Stimulated activated CD8-positive, alpha-beta memory T cell treated with anti-CD3 and anti-CD28 coated beads, Interleukin-15, amount 100 ng/mL, for 48 hours (primary cell): ENCODE data around the gene NREP.

Source experiments
- DNase-seq, 2 donors: peaks; one replicate each; pipeline ENCODE4 v3.0.0-alpha.2; 2020; ENCODE audit warnings: low read depth in 2 of 2

NREP gene

DNA sequence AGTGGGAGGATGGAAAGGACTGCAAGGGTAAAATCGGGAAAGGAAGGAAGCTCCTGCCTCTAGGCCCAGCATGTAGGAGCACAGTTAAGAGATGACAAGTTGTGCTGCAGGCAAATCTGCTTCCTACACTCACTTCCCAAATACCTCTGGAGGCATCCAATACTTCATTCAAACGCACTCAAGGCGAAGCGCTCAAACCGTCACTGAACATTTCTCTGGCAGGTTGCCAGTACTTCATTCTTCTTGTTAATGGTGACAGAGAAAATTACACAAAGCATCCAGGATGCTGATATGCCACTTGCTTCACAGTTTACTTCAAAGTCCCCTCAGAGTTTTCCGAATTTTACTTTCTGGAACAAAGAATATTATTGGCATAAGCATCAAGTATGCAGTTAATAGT lies 59.8 kb downstream of the NREP start:
- DNase-seq, result no peak

DNA sequence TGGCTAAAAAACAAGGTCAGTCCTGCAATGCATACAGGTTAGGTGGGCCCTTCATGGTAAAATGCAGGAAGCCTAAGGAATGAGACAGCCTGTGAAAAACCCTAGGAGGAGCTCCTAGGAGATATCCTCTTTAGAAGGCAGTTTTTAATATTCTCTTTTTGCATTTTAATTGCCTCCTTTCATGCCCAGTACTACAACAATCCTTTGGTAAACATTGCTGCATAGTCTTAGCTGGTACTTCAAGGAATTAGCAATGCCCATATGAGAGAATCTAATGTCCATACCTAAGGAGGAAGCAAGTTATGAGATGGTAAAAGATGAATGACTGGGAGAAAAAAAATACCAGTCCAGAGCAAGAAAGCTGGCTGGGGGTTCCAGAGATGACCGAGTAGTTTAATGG lies 61.0 kb downstream of the NREP start:
- DNase-seq, result no peak

DNA sequence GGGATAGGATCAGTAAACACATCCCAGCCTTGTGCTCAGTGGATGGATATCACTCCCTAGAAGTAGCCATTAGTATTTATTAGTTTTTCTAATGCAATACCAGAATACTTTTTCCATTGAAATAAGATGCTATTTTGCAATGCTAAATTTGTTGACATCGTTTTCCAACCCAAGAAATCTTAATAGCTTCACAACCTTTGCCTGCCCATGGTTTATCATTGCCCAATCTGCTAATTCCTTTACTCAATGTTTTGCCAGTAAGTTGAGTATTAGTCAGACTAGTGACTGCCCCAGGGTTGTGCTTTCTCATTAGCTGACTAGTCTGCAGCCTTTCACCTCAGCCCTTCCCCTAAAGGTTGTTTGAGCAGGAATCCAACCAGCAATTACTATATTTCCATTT lies 62.9 kb downstream of the NREP start:
- DNase-seq, result no peak

DNA sequence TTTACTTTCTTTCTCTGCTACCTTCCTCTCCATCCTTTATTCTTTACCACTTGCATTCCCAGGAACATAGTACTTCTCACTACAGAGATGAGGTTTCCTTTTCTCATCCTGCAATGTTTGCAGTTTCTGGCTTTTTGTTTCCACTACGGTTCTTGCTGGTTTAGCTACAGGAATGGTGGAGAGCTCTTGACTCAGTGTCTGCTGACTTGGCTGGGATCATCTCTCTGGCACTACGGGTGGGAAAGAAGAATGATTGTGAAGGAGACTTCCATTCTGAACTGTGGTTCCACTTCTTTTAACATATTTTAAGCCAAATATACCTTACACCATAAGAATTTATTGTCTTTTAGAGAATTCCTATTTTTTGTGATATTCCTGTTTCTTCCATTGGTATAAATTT lies 65.1 kb downstream of the NREP start:
- no peak for DNase-seq

DNA sequence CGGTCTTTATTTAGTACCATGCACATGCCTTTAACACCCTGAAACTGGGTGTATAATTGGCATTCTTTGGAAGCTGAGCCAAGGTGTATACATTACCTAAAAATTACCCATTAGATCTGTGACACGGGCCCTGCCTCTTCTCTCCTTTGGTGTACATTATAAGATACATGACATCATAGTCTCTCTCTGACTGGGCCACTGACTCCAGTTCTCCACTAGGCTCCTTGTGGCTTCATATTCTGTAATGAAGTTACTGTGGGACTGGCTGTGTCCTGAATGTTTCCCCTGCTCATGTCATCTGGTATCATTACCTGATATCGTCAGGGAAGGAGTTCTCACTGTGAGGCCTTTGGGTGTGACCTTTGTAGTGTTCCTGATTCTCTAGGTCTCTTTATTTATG lies 65.5 kb downstream of the NREP start:
- no peak for DNase-seq

DNA sequence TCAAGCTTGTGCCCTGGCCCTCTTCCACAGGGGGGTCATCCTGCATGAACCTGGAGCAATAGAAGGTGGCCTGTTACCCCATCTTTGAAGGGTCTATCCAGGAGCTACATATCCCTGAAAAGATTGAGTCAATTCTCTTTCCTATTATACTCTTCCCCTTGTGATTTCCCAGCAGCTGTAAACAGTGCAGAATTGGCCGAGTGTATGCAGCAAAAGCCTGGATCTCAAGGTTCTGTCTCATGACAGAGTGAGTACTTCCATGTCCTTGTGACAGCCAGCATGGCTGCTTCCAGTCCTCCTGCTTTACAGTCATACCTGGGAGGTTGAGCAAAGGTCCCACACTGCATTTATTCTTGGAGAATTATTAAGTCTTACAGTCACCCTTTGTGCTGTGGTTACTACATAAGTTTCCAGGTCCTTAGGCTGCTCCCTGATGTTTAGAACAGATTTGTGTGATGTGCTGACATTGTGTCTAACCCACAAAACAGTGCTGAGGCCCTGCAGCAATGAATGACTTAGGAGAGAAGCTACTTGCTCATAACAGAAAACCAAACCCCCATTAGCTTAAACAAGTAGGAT lies 67.5 kb downstream of the NREP start:
- DNase-seq, result no peak

DNA sequence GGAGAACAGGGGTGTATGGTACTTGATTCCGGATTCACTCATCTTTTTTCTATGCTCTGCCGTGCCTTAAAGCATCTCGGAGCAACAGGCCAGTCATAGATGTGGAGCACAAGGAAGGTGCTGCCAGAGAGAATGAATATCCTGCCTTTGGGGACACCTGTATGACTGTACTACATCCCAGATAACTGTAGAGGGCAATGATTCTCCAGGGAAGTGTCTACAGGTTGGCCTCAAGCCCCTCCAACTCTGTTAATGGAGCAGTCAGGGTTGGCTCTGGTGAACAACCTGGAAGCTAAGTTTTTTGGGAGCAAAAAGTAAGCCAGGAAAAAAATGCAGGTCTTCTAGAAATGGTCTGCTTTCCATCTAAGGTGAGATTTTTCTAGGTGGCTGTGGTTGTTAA lies 71.0 kb downstream of the NREP start:
- no peak for DNase-seq

DNA sequence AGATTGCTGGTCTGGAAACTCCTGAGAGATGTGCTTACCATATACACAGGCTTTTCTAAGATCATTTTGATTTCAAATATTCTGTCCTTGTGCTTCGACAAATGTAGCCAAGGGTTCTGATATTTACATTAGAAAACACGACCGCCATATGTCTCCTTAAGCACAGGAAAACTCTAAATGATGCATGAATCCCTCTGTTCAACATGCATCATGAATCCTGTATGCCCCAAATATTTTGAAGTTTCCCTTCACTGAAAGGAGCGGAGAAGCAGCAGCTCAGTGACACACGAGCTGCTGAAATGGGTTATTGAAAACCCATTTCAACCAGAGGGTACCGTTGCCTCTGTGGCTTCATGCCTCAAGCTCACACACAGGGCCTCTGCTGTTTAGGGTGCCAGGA lies 74.4 kb downstream of the NREP start:
- no peak for DNase-seq

DNA sequence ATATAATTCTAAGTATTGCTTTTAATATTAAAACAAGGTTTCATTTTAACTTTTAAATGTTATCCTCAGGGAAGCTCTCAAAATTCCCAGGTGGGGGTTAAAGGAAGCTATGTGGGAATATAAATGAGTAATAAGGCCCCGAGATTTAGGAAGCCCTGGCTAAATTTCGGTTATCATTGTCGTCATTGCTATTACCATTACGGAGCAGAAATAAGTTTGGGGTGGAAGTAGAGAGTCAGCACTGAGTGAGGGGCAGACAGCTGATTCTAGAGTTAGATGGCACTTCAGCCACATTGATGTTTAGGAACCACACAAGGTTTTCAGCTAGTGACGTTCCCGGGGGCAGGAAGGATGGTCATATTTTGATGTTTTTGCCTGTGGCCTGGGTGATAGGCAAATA lies 74.9 kb downstream of the NREP start:
- DNase-seq, result no peak

DNA sequence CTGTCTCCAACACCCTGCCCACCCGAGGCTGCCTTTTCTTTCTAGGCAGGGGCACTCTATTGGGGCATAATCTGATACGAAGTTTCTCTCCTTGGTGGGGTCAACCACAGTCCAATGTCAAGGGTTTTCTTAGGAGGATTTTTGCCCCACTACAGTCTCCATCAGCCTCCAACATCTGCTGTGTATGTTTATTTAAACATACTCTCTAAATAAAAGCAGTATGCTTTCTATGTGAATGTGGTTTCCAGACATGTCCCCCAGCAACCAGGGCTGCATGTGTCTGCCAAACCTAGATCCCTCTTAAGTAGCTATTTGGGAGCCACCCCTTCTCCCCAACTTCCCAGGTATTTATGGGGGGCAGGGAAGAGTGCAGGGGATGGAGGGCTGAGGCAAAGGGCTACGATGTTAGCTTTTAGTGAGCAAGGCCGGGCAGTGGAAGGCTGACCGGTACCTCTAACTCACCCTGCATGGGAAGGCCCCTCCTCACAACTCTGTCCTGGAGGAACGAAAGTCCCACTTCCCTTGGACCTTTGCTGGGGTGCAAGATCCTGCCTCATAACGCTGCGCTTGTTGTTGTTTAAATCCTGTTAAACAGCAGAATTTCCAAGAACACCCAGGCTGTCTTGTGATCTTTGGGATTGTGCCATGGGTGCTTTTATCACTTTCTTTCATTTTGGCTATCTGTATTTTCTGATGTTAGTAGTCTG lies 75.4 kb downstream of the NREP start:
- no peak for DNase-seq

DNA sequence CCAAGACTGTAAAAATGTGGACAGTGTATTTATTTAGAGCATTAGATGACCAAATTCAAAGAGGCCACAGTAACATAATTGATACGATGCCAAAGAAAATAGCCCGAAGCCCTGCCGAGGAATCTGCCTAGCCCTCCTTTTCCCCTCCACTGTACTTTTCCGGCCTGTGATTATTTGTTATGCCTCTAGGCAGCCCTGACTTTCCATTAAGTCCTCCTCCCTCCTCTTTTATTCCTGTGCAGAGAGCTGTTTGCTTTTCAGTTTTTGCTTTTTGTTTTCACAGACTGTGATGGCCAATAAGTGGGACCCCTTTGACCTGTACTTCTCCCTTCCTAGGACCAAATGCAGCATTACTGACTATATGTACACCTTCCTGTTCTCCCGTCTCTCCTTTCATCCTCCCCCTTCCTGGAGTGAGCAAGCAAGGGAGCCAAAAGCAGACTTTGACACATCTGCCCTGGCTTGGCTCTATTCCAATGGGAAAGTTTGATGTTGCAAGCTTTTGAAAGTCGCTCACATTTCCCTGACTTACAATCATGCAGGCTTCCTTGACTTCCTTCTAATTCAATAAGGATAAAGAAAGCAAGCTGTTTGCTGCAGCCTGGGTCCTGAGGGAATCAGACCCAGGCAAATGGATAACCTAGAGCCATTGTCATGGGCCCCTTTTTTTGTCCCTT lies 76.1 kb downstream of the NREP start:
- no peak for DNase-seq

DNA sequence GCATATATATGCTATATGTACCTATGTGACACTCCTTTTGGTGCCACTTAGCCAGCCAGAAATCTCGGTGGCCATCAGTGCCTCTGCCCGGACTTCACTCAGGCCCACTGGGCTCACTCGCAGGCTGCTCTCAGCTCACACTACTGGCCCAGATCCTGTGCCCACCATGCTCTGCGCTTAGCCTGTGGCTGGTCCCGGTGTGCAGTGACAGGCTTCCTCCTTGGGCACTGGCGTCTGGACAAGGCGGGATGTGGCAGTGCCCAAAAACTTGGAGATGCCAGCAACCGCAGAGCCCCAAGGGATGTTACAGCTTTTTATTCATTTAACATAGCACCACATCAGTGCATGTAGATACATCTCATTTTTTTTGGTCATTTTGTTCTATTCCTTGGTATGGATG lies 77.4 kb downstream of the NREP start:
- no peak for DNase-seq
